ENCODE data around the gene CDH3.
A peak's percentile ranks its signal among the peaks of the same experiment; 100 is the strongest.

Gene CDH3

DNA sequence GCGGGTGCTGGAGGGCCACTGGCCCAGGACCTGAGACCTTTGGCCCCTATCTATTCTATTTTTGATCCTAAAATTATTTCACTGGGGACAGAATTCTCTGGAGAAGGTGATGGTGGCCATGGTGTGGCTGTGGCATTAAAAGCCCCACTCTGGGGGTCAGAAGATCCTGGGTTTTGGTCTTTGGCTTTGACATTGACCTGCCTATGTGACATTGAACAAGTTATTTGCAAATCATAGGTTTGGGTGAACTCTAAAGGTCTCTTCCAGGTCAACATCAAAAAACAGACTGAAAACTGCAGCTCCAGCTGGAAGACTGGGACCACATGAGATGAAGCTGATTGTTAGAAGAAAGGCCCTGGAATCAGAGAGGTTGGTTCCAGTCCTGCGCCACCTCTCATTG, 89.7 kb downstream of the CDH3 start:
- Histone ChIP-seq H3K9me3 (ENCODE audit: severe bottlenecking) (no peaks in the 10 kb centered on the region), H3K27ac (ENCODE audit: poor library complexity, severe bottlenecking) (no peak overlapping the region), H3K27me3 (ENCODE audit: insufficient read depth, poor library complexity, severe bottlenecking) (no peaks in the 10 kb centered on the region), H3K36me3 (ENCODE audit: low read depth) (peaks cover 9% of the 10 kb centered on the region), H3K4me1 (ENCODE audit: insufficient read depth, poor library complexity, severe bottlenecking) (peaks cover 21% of the 10 kb centered on the region), H3K4me3 (ENCODE audit: severe bottlenecking) (no peak overlapping the region)
- no peak for ATAC-seq (ENCODE audit: low read depth)
- TF ChIP-seq, protein P1, sequence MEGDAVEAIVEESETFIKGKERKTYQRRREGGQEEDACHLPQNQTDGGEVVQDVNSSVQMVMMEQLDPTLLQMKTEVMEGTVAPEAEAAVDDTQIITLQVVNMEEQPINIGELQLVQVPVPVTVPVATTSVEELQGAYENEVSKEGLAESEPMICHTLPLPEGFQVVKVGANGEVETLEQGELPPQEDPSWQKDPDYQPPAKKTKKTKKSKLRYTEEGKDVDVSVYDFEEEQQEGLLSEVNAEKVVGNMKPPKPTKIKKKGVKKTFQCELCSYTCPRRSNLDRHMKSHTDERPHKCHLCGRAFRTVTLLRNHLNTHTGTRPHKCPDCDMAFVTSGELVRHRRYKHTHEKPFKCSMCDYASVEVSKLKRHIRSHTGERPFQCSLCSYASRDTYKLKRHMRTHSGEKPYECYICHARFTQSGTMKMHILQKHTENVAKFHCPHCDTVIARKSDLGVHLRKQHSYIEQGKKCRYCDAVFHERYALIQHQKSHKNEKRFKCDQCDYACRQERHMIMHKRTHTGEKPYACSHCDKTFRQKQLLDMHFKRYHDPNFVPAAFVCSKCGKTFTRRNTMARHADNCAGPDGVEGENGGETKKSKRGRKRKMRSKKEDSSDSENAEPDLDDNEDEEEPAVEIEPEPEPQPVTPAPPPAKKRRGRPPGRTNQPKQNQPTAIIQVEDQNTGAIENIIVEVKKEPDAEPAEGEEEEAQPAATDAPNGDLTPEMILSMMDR (IDR thresholded peaks at IDR 0.05; ENCODE audit: poor library complexity, severe bottlenecking) = no peak
- no peak for DNase-seq (ENCODE audit: low spot score)

DNA sequence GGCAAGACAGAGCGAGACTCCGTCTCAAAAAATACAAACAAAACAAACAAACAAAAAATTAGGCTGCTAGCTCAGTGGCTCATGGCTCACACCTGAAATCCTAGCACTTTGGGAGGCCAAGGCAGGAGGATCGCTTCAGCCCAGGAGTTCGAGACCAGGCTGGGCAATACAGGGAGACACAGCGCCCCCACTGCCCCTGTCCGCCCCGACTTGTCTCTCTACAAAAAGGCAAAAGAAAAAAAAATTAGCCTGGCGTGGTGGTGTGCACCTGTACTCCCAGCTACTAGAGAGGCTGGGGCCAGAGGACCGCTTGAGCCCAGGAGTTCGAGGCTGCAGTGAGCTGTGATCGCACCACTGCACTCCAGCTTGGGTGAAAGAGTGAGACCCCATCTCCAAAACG, 91.5 kb downstream of the CDH3 start:
- TF ChIP-seq, protein P1 (IDR thresholded peaks at IDR 0.05; ENCODE audit: poor library complexity, severe bottlenecking) = no peak
- H3K27ac ChIP-seq (ENCODE audit: poor library complexity, severe bottlenecking) = no peak overlapping the region
- H3K36me3 ChIP-seq (ENCODE audit: low read depth) = peaks cover 24% of the 10 kb centered on the region
- no peaks in the 10 kb centered on the region for H3K27me3 ChIP-seq (ENCODE audit: insufficient read depth, poor library complexity, severe bottlenecking)
- peak overlapping the region; percentile 47 for H3K4me3 ChIP-seq (ENCODE audit: severe bottlenecking)
- peaks cover 37% of the 10 kb centered on the region for H3K4me1 ChIP-seq (ENCODE audit: insufficient read depth, poor library complexity, severe bottlenecking)
- no peak for DNase-seq (ENCODE audit: low spot score)
- no peak for ATAC-seq (ENCODE audit: low read depth)
- H3K9me3 ChIP-seq (ENCODE audit: severe bottlenecking) = no peaks in the 10 kb centered on the region

DNA sequence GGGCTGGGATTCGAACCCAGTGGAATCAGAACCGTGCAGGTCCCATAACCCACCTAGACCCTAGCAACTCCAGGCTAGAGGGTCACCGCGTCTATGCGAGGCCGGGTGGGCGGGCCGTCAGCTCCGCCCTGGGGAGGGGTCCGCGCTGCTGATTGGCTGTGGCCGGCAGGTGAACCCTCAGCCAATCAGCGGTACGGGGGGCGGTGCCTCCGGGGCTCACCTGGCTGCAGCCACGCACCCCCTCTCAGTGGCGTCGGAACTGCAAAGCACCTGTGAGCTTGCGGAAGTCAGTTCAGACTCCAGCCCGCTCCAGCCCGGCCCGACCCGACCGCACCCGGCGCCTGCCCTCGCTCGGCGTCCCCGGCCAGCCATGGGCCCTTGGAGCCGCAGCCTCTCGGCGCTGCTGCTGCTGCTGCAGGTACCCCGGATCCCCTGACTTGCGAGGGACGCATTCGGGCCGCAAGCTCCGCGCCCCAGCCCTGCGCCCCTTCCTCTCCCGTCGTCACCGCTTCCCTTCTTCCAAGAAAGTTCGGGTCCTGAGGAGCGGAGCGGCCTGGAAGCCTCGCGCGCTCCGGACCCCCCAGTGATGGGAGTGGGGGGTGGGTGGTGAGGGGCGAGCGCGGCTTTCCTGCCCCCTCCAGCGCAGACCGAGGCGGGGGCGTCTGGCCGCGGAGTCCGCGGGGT, 92.1 kb downstream of the CDH3 start, which contains the start of gene CDH1:
CDH1 (plus strand) TSS at position 247 of the 684 bp plus-strand sequence; CDS start at position 371, 124 bp downstream.
- Histone ChIP-seq H3K27ac (ENCODE audit: poor library complexity, severe bottlenecking) (peak within 1 kb of the TSS; percentile 86), H3K4me1 (ENCODE audit: insufficient read depth, poor library complexity, severe bottlenecking) (peaks cover 37% of the 10 kb centered on the region)
- ATAC-seq (ENCODE audit: low read depth) = peak; percentile 84

DNA sequence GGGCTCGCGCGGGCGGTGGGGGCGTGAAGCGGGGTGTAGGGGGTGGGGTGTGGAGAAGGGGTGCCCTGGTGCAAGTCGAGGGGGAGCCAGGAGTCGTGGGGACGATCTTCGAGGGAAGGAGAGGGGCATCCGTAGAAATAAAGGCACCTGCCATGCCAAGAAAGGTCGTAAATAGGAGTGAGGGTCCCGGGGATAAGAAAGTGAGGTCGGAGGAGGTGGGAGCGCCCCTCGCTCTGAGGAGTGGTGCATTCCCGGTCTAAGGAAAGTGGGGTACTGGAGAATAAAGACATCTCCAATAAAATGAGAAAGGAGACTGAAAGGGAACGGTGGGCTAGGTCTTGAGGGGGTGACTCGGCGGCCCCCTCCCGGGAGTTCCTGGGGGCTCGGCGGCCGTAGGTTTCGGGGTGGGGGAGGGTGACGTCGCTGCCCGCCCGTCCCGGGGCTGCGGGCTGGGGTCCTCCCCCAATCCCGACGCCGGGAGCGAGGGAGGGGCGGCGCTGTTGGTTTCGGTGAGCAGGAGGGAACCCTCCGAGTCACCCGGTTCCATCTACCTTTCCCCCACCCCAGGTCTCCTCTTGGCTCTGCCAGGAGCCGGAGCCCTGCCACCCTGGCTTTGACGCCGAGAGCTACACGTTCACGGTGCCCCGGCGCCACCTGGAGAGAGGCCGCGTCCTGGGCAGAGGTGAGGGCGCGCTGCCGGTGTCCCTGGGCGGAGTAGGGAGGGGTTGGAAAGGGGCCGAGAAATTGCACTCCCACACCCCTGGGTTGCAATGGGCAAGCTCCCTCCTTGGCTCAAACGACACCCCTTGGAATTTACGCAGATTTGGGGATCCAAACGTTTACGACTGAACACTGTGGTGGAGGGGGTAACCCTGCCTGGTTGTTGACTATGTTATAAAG, 92.9 kb downstream of the CDH3 start:
- TF ChIP-seq, protein P1 (IDR thresholded peaks at IDR 0.05; ENCODE audit: poor library complexity, severe bottlenecking) = peak; percentile 49
- DNase-seq (ENCODE audit: low spot score) (peak; percentile 74), ATAC-seq (ENCODE audit: low read depth) (peak; percentile 43)
- H3K9me3 ChIP-seq (ENCODE audit: severe bottlenecking) = no peaks in the 10 kb centered on the region
- H3K4me1 ChIP-seq (ENCODE audit: insufficient read depth, poor library complexity, severe bottlenecking) = peaks cover 39% of the 10 kb centered on the region
- H3K36me3 ChIP-seq (ENCODE audit: low read depth) = peaks cover 31% of the 10 kb centered on the region
- peak overlapping the region; percentile 47 for H3K4me3 ChIP-seq (ENCODE audit: severe bottlenecking)
- H3K27ac ChIP-seq (ENCODE audit: poor library complexity, severe bottlenecking) = peak overlapping the region; percentile 86
- no peaks in the 10 kb centered on the region for H3K27me3 ChIP-seq (ENCODE audit: insufficient read depth, poor library complexity, severe bottlenecking)

More for the DNA sequence above, 92.1 kb downstream of the CDH3 start, which contains the start of gene CDH1:
- Histone ChIP-seq H3K4me3 (ENCODE audit: severe bottlenecking) (peak within 1 kb of the TSS; percentile 47), H3K27me3 (ENCODE audit: insufficient read depth, poor library complexity, severe bottlenecking) (no peaks in the 10 kb centered on the region), H3K36me3 (ENCODE audit: low read depth) (peaks cover 26% of the 10 kb centered on the region), H3K9me3 (ENCODE audit: severe bottlenecking) (no peaks in the 10 kb centered on the region)
- peak; percentile 98 for DNase-seq (ENCODE audit: low spot score)
- TF ChIP-seq, protein P1 (IDR thresholded peaks at IDR 0.05; ENCODE audit: poor library complexity, severe bottlenecking) = no peak

Data from RWPE2 (cell line).